ENCODE results near the gene CDC14A.
"Not testable (repeated sequence)": the region's sequence is repeated elsewhere in the genome, so short reads cannot be mapped to it uniquely, and the experiment has no call there.

CDC14A gene, protein sequence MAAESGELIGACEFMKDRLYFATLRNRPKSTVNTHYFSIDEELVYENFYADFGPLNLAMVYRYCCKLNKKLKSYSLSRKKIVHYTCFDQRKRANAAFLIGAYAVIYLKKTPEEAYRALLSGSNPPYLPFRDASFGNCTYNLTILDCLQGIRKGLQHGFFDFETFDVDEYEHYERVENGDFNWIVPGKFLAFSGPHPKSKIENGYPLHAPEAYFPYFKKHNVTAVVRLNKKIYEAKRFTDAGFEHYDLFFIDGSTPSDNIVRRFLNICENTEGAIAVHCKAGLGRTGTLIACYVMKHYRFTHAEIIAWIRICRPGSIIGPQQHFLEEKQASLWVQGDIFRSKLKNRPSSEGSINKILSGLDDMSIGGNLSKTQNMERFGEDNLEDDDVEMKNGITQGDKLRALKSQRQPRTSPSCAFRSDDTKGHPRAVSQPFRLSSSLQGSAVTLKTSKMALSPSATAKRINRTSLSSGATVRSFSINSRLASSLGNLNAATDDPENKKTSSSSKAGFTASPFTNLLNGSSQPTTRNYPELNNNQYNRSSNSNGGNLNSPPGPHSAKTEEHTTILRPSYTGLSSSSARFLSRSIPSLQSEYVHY
- total RNA-seq, result 26.0 to 378 (median 189) reads per million in 3 experiments

DNA sequence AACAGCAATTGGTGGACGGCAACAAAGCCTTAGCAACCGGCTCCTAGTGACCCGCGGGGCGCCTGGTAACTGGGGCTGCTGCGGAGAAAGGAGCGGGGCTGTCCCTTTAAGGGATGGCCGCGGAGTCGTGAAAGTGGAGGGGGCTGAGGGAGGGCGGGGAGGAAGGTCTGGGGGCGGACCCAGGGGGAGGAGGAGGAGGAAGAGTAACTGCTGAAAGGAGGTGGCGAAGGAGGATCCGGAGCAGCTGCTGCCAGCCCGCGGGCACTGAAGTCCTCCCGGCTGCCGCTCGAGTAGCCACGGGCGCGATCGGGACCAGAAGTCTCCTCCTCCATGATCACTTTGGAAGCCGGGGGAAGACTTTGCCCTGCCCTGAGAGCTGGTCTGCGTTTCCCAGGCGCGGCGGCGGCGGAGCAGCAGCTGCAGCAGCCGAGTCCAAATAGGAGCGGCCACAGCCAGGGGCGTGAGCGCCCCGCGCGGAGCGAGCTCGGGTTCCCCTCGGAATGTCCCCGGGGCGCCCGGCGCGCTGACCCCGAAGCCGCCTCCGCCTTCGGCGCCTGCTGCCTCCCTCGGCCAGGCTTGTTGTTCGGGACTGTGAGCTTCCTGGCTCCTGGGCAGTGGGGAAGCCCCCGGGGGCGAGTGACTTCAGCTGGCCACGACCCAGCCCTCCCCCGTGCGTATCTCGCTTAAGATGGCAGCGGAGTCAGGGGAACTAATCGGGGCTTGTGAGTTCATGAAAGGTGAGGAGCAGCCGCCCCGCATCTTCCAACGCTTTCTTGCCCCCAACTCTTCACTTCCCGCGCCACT is at the start of gene CDC14A:
Gene CDC14A, plus strand, starts transcription at position 240 of the 804 bp plus-strand sequence. Its CDS starts 449 bp downstream, at position 689.
- peak; percentile 80 for DNase-seq

GRCh38 chr1:100302739-100303138 is 49.6 kb upstream of the CDC14A start:
- no peak for DNase-seq

DNA sequence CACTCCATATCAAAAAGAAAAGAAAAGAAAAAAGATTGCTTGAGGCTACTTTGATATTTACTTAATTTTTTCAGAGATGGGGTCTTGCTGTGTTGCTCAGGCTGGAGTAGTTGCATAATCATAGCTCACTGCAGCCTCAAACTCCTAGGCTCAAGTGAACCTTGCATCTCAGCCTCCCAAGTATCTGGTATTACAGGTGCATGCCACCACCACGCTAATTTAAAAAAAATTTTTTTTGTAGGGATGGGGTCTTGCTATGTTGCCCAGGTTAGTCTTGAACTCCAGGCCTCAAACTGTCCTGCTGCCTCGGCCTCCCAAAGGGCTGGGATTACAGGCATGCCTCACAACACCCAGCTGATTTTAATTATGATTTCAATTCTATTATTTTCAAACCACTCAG is 48.1 kb upstream of the CDC14A start:
- DNase-seq, result no peak

DNA sequence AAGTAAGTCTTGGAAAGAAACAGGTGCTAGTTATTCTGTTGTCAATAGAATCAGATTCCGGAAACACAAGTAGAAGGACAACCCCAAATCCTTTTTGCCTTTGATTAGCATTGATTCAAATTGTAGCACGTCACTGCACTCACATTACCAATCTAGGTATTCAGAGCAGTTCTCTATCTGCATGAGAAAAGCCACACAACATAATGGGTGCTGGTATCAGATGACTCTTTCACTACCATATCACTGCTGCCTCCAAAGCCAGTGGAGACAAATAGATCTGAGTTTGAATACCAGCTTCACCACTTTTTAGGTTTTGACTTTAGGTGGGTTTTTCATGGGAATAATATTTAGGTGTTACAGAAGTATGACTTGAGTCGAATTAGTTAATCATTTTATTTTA is 47.4 kb upstream of the CDC14A start:
- DNase-seq, result no peak

- no peak for DNase-seq
Measured at GRCh38 chr1:100305954-100306353, 46.4 kb upstream of the CDC14A start.

- no peak for DNase-seq
Measured at GRCh38 chr1:100306735-100307313, 45.5 kb upstream of the CDC14A start.

GRCh38 chr1:100308777-100309176 is 43.5 kb upstream of the CDC14A start:
- DNase-seq, result no peak

DNA sequence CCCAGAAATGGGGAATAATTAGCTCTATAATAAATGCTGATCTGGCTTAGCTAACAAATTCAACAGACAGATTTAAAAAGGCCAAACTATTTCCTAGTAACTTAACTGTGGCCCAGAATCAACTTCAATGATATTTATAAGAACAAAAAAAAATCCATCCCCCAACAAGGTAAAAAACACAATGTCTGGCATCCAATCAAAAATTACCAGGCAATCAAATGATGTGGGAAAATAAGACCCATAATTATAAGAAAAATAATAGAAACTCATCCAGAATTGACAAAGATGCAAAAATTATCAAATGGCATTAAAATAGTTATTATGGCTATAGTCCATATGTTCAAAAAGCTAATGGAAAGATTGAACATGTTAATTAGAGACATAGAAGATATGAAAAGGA is 42.4 kb upstream of the CDC14A start:
- DNase-seq, result no peak

DNA sequence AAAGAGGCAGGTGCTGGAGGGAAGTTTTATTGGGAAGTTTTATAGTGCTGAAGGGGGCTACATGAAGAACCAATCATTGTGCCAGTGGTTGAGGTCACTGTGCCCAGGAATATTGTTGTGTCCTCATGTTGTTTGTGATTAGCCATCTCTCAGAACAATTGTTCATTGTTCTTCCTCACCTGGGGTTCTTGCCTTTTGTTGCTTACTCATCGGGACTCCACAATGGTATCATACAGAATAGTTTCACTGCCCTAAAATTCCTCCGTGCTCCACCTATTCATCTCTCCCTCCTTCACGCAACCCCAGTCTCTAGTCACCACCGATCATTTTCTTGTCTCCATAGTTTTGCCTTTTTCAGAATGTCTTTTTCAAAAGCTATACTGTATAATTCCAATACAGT is 38.9 kb upstream of the CDC14A start:
- no peak for DNase-seq

GRCh38 chr1:100316622-100317021 is 35.7 kb upstream of the CDC14A start:
- no peak for DNase-seq

DNA sequence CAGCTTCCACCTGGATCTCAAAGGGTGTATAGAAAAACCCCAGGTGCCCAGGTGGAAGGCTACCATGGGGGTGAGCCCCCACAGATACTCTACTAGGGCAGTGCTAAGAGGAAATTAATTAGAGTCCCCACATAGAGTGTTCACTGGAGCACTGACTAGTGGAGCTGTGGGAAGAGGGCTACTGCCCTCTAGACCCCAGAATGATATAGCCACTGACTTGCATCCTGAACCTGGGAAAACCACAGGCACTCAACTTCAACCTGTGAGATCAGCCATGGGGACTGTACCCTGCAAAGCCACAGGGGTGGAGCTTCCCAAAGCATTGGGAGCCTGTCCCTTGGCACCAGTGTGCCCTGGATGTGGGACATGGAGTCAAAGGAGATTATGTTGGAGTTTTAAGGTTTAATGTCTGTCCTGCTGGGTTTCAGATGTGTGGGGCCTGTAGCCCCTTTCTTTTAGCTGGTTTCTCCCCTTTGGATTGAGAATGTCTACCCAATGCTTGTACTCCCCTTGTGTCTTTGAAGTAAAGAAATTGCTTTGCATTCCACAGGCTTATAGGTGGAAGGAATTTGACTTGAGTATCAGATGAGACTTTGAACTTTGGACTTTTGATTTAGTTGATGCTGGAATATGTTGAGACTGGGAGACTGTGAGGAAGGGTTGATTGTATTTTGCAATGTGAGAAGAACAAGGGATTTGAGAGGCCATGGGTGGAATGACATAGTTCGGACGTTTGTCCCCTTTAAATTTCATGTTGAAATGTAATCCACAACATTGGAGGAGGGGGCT is 31.8 kb upstream of the CDC14A start:
- no peak for DNase-seq

DNA sequence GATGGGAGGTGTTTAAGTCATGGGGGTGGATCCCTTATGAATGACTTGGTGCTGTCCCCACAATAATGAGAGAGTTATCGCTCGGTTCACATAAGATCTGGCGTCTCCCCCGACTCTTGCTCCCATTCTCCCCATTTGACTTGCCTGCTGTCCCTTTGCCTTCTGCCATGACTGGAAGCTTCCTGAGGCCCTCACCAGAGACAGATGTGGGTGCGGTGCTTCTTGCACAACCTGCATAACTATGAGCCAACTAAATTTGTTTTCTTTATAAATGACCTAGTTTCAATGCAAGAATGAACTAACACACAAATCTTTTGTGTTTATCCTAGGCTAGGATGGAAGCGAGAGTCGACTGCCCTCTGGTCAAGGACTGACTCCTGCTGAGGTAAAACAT is 31.2 kb upstream of the CDC14A start:
- DNase-seq, result no peak

DNA sequence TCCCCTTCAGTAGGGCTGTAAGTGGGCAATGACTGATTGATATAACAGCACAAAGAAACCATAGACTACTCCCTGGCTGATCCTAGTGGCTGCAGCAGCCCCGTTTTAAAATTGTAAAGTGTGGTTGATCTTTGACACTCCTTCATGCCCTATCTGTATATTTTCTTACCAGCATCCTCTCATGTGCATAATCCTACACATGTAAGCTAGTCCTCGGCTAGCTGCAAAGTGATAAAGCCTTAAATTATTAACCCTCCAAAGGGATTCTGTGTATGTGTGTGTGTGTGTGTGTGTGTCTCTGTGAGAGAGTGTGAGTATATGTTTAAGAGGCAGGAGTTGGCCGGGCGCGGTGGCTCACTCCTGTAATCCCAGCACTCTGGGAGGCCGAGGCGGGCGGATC is 30.8 kb upstream of the CDC14A start:
- DNase-seq, result no peak

- no peak for DNase-seq
Measured at GRCh38 chr1:100322436-100323211, 29.7 kb upstream of the CDC14A start.

- DNase-seq, result no peak
Measured at GRCh38 chr1:100323419-100324106, 28.7 kb upstream of the CDC14A start.

DNA sequence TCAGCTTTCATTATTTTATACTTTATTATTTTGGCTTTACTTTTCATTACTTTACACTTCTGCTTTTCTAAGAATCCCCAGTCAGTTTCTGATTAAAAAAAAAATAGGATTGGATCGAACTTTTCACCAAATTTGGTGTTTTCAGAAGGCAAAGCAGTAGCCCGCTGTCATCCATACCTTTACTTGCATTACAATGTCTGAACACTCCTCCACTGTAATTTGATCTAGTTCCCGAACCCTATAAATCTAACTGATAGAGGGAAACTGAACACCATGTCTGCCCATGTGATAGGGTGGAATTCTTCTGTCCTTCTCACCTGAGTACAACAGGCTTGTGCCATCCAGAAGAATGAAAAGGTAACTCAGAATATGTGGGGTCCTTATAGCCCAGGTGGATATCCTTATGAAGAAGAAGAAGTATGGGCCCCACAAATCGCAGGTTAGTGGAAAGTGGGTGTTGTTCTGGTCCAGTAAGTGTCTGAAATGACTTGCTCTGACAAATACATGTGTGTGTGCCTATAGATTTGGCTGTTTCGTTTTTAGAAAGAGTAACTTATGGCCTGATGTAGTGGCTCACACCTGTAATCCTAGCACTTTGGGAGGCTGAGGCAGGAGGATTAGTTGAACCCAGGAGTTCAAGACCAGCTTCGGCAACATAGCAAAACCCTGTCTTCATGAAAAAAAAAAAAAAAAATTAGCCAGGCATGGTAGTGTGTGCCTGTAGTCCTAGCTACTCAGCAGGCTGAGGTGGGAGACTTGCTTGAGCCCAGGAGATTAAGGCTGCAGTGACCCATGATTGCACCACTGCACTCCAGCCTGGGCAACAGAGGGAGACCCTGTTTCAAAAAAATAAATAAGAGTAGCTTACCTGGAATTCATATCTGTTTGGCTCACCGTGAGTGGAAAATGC is 26.6 kb upstream of the CDC14A start:
- DNase-seq, result no peak

DNA sequence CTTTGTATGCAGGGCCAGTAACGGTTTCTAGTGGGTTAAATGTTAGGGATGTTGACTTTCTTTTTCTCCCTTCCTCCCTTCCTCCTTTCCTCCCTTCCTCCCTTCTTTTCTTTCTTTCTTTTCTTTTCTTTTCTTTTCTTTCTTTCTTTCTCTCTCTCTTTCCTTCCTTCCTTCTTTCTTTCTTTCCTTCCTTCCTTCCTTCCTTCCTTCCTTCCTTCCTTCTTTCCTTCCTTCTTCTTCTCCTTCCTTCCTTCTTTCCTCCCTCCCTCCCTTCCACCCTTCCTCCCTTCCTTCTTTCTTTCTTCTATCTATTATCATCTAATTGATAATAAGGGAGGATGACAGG is 26.0 kb upstream of the CDC14A start:
- not testable (repeated sequence) for DNase-seq

- no peak for DNase-seq
Measured at GRCh38 chr1:100328133-100328532, 24.2 kb upstream of the CDC14A start.

DNA sequence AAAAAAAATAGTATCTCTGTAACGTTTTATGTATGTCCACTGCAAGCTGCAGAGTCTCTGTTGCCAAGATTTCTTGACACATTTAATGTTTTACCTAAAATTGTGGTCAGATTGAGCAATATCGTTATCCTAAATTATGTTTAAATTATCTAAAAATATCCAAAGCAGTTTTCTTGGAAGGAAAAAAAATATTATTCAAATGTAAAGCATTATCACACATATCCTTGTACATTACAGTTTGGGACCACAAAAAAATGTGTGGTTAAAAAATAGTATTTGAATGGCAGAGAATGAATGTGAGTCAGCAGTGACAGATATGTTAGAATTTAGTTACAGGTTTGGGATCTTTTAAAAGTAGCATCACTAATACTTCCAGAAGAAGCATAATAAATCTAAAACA is 21.2 kb upstream of the CDC14A start:
- DNase-seq, result not testable (repeated sequence)

- no peak for DNase-seq
Measured at GRCh38 chr1:100332331-100332730, 20.0 kb upstream of the CDC14A start.
